GM18870 (cell line): ENCODE data around the gene COL19A1.
"Not testable (repeated sequence)": the region's sequence is repeated elsewhere in the genome, so short reads cannot be mapped to it uniquely, and the experiment has no call there.

Experiments used
- ATAC-seq: cut with Tn5 transposase; IDR thresholded peaks from one replicate; pipeline ENCODE4 v1.9.1; 2021; ENCODE audit warnings: moderate library complexity; ENCODE audit not compliant: unreplicated experiment

Gene COL19A1

DNA sequence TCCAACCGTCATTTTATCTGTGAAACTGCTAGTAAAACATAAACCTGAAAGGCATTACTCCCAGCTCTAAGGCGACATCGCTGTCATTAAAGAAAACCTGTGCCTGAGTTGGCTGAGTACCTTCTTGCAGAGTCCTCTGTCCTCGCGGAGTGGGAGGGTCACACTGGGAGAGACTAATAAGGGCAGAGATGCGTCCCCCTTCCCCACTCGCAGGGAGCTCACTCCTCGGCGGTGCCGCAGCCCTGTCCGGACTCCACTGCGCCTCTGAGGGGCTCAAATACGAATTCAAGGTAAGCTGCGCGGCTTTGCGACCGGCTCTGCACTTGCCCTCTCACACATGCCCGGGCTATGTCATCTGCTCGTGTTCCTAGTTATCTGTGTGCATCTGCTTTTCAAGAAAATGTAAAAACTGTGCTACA is at the start of gene COL19A1:
TSS of gene COL19A1 (plus strand) at position 206 of the 419 bp plus-strand sequence. CDS start 13,012 bp downstream, outside the sequence.
- peak; percentile 46 for ATAC-seq

DNA sequence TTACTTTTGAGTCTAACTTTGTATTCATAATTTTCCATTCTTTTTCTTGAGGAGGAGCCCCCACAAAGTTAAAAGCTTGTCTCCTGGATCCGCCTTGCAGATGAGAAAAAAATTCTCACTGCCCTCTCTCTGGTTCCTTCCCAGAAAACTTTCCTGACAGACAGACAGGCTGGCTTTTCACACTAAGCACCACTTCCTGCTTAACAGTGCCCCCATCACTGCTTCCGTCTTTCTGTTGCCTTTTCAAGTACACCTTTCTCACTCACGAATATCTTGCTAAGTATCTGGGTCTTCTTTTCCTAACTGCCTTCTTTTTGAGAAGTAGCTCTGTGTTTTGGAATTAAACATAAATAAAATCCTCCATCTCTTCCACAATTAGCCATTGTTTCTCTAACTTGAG is 49.8 kb upstream of the COL19A1 start:
- ATAC-seq = no peak

DNA sequence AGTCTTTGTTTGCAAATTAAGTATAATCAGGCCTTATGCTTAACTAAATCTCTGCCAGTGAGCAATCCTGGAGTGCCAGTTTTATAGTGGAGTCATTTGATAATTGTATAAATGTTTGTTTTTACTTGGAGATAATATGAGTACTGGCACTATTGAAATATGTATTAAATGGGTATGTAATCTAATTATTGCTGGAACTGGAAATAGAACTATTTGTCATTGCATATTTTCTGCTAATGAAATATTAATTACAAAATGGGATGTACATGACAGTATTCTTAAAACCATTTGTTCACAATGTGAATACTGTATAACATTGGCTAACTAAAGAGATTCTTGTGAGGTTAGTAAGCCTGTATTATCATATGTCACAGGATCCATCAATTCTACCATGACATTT is 49.0 kb upstream of the COL19A1 start:
- ATAC-seq = no peak

DNA sequence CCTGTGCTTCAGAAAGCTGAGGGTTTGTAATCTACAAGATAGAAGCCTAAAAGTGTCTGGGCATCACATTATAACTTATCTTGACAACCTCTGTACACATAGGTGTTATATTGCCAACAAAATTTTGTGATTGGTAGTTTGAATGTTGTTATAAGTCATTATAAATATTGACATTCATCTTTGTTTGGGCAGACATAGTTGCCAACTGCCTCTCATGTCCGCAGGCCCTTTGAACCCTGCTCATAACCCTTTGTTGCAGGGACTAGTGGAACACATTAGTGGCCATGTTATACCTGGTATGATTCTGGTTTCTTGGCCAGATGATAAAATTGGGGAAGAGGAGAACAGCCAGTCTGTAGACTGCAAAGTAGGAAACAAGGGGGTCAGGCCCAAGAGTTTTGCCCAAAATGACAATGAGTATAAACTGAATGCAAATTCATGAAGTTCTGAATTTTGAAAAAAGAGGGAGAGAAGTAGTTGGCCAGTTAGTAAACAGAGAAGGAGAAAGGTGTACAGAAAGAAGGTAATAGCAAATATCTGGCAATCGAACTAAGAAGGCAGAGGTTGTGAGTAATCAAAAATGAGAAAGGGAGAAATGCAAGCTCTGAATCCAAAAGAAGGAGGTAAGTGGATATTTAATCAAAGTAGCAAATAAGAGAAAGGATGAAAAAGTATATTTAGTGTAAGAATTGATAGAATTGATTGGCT is 48.0 kb upstream of the COL19A1 start:
- no peak for ATAC-seq

DNA sequence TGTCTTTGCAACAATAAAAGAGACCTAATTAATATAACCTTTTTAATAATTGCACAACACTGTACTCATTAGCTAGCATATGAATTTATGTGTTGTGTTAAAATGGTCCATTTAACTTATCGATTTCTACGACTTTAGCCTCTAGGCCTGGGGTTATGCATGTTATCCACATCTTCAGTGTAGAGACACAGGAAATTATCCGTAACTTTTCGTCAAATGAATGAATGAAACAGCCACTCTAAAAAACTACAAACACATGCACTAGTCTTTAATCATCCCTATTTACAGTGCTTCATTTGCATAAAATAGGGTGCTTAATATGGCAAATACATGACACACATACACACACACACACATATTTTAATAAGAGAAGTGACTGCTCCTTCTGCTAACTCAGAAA is 47.2 kb upstream of the COL19A1 start:
- no peak for ATAC-seq

DNA sequence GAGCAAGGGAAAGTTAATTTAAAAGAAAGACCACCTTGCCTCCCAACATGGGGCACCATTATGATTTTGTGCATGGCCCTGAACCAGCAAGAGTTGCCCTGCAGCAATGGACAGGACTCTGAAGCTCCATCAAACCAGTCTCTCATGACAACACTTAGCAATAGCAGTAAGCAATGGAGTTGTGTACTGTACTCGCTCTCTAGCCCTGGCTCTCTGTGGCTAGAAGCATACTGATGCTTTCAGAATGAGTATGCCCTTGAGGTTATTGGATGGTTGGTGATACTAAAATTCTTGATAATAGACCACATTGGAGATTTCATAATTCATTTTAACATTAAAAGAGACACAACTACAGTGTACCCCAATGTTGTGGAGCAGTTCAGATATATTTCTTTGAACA is 46.3 kb upstream of the COL19A1 start:
- no peak for ATAC-seq

DNA sequence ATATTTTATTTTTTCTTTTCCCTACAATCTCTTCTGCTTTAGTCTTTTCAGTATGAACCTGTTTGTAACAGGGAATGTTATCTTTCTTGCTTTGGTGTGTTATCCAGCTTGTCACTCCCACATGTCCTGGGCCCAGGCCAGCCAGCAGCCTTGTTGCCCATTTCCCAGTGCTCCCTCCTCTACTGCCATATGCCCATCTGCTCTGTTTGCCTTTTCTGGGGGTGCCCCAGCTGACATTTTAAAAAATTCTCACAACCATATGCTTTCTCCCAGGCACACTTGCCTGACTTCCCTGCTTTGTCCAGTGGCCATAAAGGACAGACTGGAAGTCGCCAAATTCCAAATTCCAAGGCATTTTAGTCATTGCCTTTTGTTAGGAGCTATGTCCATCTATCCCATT is 45.9 kb upstream of the COL19A1 start:
- no peak for ATAC-seq

DNA sequence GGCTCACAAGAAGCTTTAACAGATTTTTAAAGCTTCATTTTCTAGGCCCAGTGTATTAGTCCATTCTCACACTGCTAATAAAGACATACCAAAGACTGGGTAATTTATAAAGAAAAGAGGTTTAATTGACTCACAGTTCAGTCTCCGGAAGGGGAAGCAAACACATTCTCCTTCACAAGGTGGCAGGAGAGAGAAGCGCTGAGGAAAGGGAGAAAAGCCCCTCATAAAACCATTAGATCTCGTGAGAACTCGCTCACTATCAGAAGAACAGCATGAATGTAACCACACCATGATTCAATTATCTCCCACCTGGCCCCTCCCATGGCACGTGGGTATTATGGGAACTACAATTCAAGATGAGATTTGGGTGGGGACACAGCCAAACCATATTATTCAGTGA is 42.0 kb upstream of the COL19A1 start:
- not testable (repeated sequence) for ATAC-seq

DNA sequence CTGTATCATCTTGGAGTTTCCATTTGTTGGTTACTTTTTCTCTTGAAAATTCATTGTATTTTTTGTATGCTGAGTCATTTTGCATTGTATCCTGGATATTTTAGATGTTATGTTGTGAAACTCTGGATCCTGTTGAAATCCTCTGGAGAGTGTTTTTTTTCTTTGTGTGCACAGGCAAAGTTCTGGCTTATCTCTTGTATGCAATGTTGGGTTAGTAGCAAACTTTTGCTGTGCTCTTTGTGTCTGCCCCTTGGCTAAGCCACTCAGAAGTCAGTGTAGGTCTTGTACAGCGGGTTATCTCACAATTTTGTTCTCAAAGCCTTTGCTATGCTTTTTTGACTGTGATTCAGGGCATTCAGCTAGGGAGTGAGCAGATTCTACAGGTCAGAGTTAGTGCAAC is 40.5 kb upstream of the COL19A1 start:
- no peak for ATAC-seq

DNA sequence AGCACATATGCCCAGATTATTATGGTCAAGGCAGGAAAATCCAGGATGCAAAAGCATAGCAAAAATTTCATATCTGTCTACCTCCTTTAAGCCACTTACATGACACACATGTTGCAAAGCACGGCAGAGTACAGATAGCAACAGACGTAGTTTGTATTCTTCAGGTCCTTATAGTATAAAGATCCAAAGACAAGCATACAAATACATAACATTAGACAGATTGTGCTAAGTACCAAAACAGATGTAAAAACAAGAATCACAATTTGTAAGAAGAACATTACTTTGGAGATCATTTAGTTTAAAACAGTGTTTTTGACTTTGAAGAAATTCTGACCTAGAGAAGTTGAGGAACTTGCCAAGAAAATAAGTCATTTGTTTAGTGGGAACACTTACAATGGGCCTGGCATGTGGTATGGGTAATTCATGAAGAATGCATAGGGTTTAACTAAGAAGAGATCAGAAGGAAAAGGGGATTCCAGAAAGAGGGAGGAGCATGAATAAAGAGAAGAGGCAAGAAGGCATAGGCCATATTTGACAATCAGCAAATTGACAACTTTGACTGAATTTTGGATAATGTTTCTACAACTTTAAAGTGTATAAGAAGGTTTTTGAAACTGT is 39.0 kb upstream of the COL19A1 start:
- ATAC-seq = no peak

DNA sequence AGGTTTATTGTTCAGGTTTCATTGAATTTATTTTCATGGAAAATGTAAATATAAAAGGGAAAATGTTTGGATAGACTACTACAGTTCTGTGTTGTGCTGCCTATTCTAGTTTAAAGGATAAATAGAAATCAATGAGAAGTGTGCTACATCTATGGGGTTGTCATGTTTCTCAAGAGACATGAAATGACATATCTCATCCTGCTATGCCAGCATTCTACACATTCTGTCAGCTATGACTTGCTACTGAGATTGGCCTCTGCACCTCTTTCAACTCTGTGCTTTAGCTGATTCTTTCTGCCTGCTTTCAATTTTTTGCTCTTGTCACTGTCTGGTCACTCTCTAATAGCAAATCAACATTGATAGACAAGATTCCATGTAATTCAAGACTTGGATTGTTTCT is 33.8 kb upstream of the COL19A1 start:
- ATAC-seq = no peak

DNA sequence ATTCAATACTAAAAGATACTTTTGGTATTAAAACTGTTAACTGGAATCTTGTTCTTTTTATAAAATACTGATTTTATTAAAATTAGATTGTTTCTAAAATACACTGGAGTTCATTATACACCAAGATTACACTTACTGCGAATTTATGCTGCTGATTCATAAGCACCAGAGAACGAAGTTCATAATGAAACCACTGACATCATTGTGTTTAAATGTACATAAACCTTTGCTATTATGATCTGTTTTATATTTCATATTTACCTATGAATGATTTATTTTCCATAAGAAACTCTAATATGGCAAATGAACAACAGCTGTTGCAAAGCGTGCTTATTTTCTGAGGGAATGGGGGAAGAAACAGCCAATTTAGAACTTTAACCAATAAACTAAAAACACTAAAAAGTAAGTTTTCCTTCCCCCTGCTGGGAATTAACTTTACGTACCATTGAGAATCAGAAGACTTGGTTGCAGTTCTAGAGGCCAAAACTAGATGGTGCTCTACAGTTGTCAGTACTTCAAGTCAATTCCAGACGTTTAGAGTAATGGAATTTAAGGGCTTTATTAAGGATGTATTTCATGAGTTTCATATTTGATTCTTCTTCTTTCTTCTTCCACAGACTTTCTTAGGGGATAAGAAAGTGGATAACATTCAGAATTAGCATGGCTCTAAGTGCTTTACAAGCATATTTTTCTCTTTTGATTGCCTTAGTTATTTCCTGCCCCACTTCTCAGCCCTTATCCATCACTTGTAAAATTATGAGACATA is 30.8 kb upstream of the COL19A1 start:
- peak; percentile 74 for ATAC-seq

DNA sequence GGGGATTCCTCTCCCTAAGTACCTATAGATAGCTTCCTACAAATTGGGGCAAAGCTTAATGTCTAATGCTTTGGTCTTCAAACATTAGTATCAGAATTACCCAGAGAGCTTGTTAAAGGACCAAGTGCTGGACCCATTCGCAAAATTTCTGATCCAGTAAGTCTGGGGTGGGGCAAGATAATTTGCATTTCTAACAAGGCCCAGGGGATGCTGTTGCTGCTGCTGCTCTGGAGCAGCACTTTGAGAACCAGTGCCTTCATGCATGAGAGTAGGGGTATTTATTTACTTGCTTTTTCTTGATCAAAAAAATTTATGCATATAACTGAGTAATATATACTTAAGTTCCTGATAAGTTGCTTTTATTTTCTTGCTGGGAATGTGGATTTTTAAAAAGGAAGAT is 24.5 kb upstream of the COL19A1 start:
- ATAC-seq = no peak

DNA sequence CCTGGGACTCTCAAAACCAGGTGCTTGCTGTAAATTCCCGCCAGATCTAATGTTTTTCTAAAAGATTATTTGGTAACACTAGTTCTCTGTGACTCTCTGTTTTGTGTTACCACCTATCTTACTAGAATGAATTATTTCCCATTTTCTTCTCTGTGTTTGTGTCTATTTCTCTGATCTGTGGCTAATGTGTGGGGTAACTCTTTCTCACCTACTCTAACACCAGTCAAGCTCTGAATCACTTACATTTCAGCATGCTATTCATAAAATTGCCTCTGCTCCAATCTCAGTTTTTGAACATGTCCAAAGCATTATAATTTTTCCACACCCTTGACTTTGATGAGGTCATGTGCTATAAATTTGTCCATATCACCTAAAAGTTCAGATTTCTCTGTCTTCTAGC is 23.2 kb upstream of the COL19A1 start:
- no peak for ATAC-seq

DNA sequence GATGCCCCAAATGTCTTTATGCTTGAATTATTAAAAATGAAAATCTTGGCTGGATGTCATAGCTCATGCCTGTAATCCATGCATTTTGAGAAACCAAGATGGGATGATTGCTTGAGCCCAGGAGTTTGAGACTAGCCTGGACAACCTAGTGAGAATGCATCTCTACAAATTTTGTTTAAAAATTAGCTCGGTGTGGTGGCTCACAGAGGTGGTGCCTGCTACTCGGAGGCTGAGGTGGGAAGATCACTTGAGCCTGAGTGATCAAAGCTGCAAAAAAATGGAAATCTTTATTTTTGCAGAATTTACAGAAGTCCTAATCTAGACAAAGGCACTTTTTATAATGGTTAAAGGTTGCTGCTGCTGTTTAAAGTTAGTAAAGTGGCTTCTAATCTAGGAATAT is 20.0 kb upstream of the COL19A1 start:
- ATAC-seq = no peak

DNA sequence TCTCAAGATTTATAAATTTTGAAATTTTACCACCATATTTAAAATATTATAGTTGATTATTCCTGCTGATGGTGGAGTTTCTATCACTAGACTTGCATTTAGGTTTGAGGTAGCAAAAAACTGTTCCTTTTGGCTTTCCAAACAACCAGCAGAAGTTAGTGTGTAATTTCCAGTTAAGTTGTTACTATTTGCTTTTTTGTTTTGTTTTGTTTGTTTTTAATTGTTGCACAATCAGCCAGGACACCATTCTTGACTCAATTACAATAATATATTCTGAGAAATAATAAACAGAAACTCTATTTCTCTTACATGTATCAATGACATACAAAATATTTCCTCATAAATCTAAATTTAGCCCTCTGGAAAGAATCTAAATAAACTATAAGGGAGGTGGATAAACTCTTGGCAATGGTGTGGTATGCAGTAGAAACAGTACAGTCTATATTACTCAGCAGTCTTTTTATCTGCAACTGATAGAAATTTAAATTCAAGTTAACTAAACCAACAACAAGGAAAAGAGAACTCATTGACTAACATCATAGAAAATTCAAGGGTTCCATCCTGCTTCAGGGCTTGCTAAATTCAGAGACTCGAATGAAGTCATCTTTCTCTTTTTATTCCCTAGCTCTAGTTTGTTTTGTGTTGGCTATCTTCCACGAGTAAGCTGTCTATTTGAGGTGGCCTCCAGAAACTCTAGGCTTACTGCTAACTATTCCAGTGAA is 19.4 kb upstream of the COL19A1 start:
- ATAC-seq = no peak

DNA sequence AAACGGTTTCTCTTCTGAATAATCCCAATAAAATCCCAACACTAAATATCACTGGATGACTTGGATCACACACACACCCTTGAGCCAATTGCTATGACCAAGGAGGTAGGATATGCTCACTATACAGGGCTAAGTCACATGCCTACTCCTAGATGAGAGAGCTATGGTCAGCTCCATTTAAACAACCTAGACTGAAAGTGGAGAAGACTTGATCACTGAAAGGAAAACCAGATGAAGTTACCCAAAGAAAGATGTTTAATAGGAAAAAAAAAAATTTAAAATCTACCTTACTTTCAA is 18.9 kb upstream of the COL19A1 start:
- ATAC-seq = no peak

DNA sequence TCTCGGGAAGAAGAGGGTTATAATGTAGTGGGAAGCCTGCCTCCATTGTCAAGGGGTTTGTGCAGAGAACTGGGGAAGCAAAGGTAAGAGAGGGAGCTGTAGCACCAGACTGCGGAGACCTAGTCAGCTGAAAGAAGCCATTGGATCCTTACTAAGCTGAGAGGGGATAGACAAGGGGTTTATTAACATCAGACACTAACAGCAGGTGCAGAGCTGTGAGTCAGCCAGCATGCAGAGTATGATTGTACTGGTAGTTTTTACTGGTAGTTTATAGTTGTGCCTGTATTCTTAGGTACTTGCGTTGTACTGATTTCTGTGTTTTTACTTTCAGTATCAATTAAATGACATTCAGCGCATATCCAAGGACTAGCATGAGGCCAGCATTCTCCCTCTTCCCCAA is 17.8 kb upstream of the COL19A1 start:
- no peak for ATAC-seq

DNA sequence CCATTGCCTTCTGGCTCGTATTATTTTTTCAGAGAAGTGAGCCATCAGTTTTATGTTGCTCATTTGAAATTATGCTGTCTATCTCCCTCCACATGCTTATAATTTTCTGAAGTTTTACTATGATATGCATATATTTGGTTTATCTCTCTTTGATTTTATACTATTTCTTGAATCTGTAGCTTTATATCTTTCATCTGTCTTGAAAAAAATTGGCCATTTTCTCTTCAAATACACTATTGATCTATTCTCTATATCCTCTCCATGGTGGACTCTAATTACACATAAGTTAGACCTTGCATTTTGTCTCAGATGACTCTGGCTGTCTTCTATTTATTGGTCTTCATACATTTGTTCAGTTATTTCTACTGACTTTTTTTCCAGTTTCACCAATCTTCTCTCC is 13.7 kb upstream of the COL19A1 start:
- ATAC-seq = no peak

DNA sequence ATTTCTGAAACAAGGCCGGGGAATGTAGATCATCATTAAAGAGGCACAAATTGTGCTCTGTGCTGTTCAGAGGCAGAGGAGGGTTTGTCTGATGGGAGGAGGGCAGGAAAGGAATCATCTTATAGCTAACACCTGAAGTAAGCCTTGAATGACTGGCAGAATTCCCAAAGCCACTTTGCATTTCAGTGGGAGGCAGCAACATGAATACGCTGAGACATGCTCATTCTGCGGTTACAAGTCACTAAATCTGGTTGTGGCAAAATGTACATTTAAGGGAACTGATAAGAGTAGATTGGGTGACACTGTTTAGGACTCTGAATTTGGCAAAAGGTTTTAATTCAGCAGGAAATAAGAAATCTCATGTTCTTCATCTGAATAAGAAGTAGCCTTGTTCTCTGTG is 4.4 kb upstream of the COL19A1 start:
- no peak for ATAC-seq

DNA sequence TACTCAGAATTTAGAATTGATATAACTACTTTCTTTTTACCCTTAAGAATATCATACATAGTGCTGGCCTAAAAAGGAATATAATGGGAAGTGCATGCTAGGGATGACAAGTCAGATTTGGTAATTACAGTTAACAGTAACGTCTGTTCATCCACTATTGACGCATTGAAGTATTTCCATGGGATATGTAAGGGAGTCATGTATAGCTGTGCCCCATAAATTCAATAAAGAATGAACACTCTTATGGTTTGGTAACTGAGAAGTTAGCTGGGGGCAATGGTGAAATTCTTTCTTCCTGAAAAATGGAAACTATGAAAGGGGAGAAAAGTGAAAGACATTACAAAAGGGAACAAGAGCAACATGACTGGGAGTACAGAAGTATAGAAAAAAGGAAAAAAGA is 2.6 kb upstream of the COL19A1 start:
- no peak for ATAC-seq

DNA sequence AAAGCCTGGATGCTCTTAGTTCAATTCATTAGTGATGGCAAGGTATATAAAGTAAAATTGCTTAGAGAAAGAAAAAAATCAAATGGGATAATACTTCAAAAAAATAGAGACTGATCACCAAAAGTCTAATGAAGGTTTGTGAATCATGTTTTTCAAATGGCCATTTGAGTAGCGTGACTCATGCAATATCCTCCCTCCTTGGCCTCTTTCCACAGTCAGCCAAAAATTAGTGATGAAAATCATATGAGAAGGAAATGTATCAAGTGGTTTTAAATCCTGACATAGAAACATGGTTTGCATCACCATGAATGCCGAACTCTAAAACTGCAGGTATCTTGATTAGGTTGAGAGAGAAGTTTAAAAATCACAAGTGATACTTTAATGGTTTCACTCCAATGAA is 1.2 kb upstream of the COL19A1 start:
- no peak for ATAC-seq
